Brain microvascular endothelial cell (primary cell): Measurements from ENCODE around the gene GALNTL6.
A peak's percentile ranks its signal among the peaks of the same experiment; 100 is the strongest.
"Not testable (repeated sequence)": the region's sequence is repeated elsewhere in the genome, so short reads cannot be mapped to it uniquely, and the experiment has no call there.

ENCODE experiments used
- DNase-seq: peaks from one replicate; pipeline ENCODE4 v3.0.0-alpha.2; 2020
- H3K27ac ChIP-seq: fragments of 250-450 bp; sonication (Bioruptor Pico); 2 replicates; pipeline ENCODE4 v1.5.1; 2020; ENCODE audit warnings: mild to moderate bottlenecking, moderate library complexity
- H3K27me3 ChIP-seq: fragments of 250-450 bp; sonication (Bioruptor Pico); replicated peaks from 2 replicates; pipeline ENCODE4 v1.5.1; 2020; ENCODE audit warnings: mild to moderate bottlenecking
- H3K36me3 ChIP-seq: fragments of 250-450 bp; sonication (Bioruptor Pico); replicated peaks from 2 replicates; pipeline ENCODE4 v1.5.1; 2020; ENCODE audit warnings: mild to moderate bottlenecking
- H3K4me3 ChIP-seq: 2 replicates; pipeline ENCODE4 v1.5.1; 2011; ENCODE audit warnings: low read depth, mild to moderate bottlenecking, control low read depth, low read length, moderate library complexity
- in situ Hi-C: cut with HindIII; loops from 2 replicates; pipeline ENCODE4 v1.10.0; 2017; ENCODE audit warnings: low sequenced_read_pairs, low pct_ligation_motif_present
- TF ChIP-seq, protein P1 (sequence below): IDR thresholded peaks from 2 replicates; pipeline ENCODE4 v1.5.1; 2011; ENCODE audit warnings: low read depth, mild to moderate bottlenecking, moderate library complexity, low read length, control low read depth, inconsistent platforms; ENCODE audit errors: missing control alignments

The GALNTL6 gene

DNA sequence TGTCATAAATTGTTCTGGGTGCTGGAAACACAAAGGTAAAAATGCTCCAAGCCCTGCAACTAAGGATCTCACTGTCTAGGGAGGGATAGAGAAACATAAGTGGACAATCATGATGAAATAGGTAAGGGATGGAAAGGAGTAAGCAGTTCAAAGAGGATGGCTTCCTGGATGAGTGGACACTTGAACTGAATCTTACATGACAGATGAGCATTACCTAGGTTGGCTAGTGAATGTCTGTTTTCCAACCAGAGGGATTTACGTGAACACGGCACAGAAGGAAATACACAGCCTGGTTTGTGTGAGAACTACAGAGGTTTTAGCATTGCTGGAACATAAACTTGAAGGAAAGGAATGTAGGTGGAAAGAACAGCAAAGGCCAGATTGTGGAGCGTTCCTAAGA lies 1205.2 kb downstream of the GALNTL6 start:
- DNase-seq, result no peak
- Histone ChIP-seq H3K4me3 (no peak overlapping the region), H3K36me3 (no peaks in the 10 kb centered on the region), H3K27me3 (no peaks in the 10 kb centered on the region), H3K27ac (no peak overlapping the region)
- TF ChIP-seq, protein P1, sequence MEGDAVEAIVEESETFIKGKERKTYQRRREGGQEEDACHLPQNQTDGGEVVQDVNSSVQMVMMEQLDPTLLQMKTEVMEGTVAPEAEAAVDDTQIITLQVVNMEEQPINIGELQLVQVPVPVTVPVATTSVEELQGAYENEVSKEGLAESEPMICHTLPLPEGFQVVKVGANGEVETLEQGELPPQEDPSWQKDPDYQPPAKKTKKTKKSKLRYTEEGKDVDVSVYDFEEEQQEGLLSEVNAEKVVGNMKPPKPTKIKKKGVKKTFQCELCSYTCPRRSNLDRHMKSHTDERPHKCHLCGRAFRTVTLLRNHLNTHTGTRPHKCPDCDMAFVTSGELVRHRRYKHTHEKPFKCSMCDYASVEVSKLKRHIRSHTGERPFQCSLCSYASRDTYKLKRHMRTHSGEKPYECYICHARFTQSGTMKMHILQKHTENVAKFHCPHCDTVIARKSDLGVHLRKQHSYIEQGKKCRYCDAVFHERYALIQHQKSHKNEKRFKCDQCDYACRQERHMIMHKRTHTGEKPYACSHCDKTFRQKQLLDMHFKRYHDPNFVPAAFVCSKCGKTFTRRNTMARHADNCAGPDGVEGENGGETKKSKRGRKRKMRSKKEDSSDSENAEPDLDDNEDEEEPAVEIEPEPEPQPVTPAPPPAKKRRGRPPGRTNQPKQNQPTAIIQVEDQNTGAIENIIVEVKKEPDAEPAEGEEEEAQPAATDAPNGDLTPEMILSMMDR, result no peak
- in situ Hi-C loops, result loop anchor here (25.0 kb wide), 1 partner anchor 244 kb away; no protein-coding TSS in a partner anchor

DNA sequence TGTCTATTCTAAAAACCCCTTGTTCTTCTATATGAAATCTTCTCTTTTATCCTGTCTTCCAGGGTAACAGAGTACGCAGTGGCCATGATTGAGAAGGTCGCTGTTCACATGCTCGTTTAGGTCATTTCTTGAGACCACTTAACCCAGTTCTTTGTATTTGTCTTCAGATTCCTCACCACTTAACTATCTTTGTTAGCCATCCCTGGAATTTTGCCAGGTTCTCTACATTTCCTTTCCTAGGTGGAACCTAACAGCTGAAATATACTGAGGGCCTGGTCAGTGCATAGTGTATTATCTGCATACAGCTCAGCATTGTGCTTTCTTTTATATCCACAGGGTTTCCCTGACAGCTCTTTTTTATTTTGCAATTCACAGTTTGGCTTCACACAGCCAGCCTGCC lies 1206.5 kb downstream of the GALNTL6 start:
- Histone ChIP-seq H3K27ac (no peak overlapping the region), H3K36me3 (no peaks in the 10 kb centered on the region), H3K27me3 (no peaks in the 10 kb centered on the region), H3K4me3 (no peak overlapping the region)
- TF ChIP-seq, protein P1, result no peak
- DNase-seq, result no peak
- in situ Hi-C loops, result loop anchor here (25.0 kb wide), 1 partner anchor 243 kb away; no protein-coding TSS in a partner anchor

DNA sequence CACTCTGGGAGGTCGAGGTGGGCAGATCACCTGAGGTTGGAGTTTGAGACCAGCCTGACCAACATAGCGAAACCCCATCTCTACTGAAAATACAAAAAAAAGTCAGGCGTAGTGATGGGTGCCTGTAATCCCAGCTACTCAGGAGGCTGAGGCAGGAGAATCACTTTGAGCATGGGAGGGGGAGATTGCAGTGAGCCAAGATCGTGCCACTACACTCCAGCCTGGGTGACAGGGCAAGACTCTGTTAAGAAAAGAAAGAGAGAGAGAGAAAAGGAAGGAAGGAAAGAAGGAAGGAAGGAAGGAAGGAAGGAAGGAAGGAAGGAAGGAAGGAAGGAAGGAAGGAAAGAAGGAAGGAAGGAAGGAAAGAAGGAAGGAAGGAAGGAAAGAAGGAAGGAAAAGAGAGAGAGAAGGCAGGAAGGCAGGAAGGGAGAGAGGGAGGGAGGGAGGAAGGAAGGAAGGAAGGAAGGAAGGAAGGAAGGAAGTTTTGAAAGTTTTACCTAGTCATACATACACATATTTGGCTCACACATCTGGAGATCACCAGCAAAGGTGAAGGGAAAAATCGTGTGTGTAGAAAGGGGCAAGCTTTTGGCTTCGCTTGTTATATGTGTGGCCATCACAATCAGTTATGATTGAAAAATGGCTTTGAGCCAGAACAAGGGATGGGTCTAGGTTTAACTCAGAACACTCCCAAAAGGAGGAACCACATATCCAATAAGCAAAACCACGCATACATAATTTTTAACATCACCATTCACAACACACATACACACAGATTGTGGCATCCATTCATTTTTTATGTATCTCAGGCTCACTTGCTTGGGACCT lies 1208.8 kb downstream of the GALNTL6 start:
- not testable (repeated sequence) for H3K27ac ChIP-seq, H3K27me3 ChIP-seq, H3K4me3 ChIP-seq, DNase-seq, H3K36me3 ChIP-seq
- in situ Hi-C loops, result loop anchor here (25.0 kb wide), 1 partner anchor 240 kb away; no protein-coding TSS in a partner anchor

DNA sequence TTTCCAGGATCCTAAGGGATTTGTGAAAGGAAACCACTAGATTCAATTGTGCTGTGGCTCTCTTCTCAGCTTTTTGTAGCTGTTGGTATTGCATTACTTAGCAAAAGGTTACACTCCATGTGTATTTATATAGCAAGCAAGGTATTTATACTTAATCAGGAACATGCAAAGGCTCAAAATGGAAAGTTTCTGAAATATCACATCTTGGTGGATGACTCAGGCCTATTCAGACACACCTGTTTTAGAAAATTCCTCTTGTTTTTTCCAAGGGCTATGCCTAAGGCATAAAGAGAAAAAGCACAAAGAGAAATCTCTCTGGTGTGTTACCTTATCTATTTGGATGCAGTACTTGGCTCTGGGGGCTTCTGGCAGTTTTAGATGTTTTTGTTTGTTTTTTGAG lies 1211.0 kb downstream of the GALNTL6 start:
- TF ChIP-seq, protein P1, result no peak
- no peak overlapping the region for H3K27ac ChIP-seq

DNA sequence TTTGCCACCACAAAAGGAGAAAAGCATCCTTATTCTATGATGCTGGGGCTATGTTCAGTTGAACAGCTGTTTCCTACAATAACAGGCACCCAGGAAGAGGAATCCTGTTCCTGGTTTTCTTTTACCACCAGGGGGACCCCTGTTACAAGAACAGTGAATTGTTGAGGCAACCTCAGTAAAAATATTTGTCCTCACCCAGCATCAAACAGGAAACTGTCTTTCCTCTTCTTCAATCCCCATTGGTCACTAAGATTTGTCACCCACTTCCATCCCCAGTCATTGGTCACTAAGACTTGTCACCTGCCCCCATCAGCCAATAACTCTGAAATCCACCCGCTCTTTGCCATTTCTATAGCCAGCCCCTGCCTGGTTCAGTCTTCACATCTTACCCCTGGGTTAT lies 1211.9 kb downstream of the GALNTL6 start:
- TF ChIP-seq, protein P1, result peak; percentile 76
- DNase-seq, result peak; percentile 87
- in situ Hi-C loops, result no loop called here

More for the DNA sequence above, 1211.0 kb downstream of the GALNTL6 start:
- H3K4me3 ChIP-seq, result no peak overlapping the region
- DNase-seq, result no peak
- H3K36me3 ChIP-seq, result no peaks in the 10 kb centered on the region
- no peaks in the 10 kb centered on the region for H3K27me3 ChIP-seq
- in situ Hi-C loops, result loop anchor here (25.0 kb wide), 1 partner anchor 238 kb away; no protein-coding TSS in a partner anchor

DNA sequence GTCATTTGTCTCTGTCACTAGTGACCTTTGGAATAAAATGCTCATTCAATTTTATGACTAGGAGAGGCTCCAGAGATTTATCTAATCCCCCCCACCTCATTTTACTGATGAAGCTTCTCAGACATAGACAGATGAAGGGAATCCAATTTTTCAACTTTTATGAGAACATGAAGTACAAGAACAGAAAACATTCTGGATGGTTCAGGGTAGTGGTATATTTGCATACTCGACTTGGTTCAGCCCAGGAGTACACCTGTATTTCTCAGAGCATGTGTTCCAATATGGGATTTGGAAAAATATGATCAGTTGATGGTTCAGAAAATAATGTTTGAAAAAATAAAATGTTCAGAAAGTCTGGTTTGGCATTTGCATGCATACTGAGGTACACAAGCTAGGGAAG lies 1224.0 kb downstream of the GALNTL6 start:
- TF ChIP-seq, protein P1, result no peak
- Histone ChIP-seq H3K27ac (no peak overlapping the region), H3K27me3 (no peaks in the 10 kb centered on the region), H3K4me3 (no peak overlapping the region), H3K36me3 (no peaks in the 10 kb centered on the region)
- in situ Hi-C loops, result no loop called here
- no peak for DNase-seq

More for the DNA sequence above, 1211.9 kb downstream of the GALNTL6 start:
- no peaks in the 10 kb centered on the region for H3K36me3 ChIP-seq
- no peak overlapping the region for H3K27ac ChIP-seq
- no peak overlapping the region for H3K4me3 ChIP-seq
- no peaks in the 10 kb centered on the region for H3K27me3 ChIP-seq
